SK-N-SH treated with all-trans-retinoic acid at 6 μM for 48 hours (cell line): ENCODE measurements around the gene DNAH3.

Experiments
- ATAC-seq: fragments of 200-7000 bp; cut with Tn5 transposase; 3 replicates; pipeline ENCODE4 v1.9.1; 2020; ENCODE audit warnings: mild to moderate bottlenecking, moderate library complexity
- ARNTL ChIP-seq: fragments of 450-650 bp; formaldehyde crosslinking; IDR thresholded peaks from 2 replicates; pipeline ENCODE4 v1.5.0; 2020; ENCODE audit warnings: low read depth, mild to moderate bottlenecking, moderate library complexity, borderline replicate concordance
- BACH2 ChIP-seq: fragments of 250-450 bp; sonication (Bioruptor Pico); IDR thresholded peaks from 2 replicates; pipeline ENCODE4 v1.9.0; 2021; ENCODE audit warnings: mild to moderate bottlenecking, borderline replicate concordance
- CREB5 ChIP-seq: fragments of 250-450 bp; sonication (Bioruptor Pico); IDR thresholded peaks from 2 replicates; pipeline ENCODE4 v1.5.1; 2020; ENCODE audit warnings: low read depth, mild to moderate bottlenecking, moderate library complexity
- CSDC2 ChIP-seq: fragments of 250-450 bp; sonication (Bioruptor Pico); IDR thresholded peaks from 2 replicates; pipeline ENCODE4 v1.5.0; 2020; ENCODE audit warnings: mild to moderate bottlenecking, moderate library complexity
- CSRNP3 ChIP-seq: fragments of 250-450 bp; sonication (Bioruptor Pico); IDR thresholded peaks from 2 replicates; pipeline ENCODE4 v1.5.1; 2021; ENCODE audit warnings: mild to moderate bottlenecking, moderate library complexity
- ESRRG ChIP-seq: fragments of 250-450 bp; sonication (Bioruptor Pico); IDR thresholded peaks from 2 replicates; pipeline ENCODE4 v1.6.1; 2021; ENCODE audit warnings: mild to moderate bottlenecking
- GLIS3 ChIP-seq: fragments of 250-450 bp; sonication (Bioruptor Pico); IDR thresholded peaks from 2 replicates; pipeline ENCODE4 v1.5.0; 2020; ENCODE audit warnings: mild to moderate bottlenecking, moderate library complexity
- ISL1 ChIP-seq: fragments of 250-450 bp; sonication (Bioruptor Pico); IDR thresholded peaks from 2 replicates; pipeline ENCODE4 v2.1.2; 2022; ENCODE audit warnings: mild to moderate bottlenecking, moderate library complexity
- OSR1 ChIP-seq: fragments of 250-450 bp; sonication (Bioruptor Pico); IDR thresholded peaks from 2 replicates; pipeline ENCODE4 v1.8.0; 2022; ENCODE audit warnings: moderate library complexity, mild to moderate bottlenecking, inconsistent platforms
- PATZ1 ChIP-seq: fragments of 250-450 bp; sonication (Bioruptor Pico); IDR thresholded peaks from 2 replicates; pipeline ENCODE4 v1.8.0; 2020; ENCODE audit warnings: mild to moderate bottlenecking, moderate library complexity, borderline replicate concordance
- POU6F1 ChIP-seq: fragments of 250-450 bp; sonication (Bioruptor Pico); IDR thresholded peaks from 2 replicates; pipeline ENCODE4 v1.8.0; 2021; ENCODE audit warnings: low read depth, mild to moderate bottlenecking, moderate library complexity, borderline replicate concordance
- PPARA ChIP-seq: fragments of 250-450 bp; sonication (Bioruptor Pico); IDR thresholded peaks from 2 replicates; pipeline ENCODE4 v1.5.0; 2020; ENCODE audit warnings: mild to moderate bottlenecking, borderline replicate concordance
- RARB ChIP-seq: fragments of 250-450 bp; sonication (Bioruptor Pico); IDR thresholded peaks from 2 replicates; pipeline ENCODE4 v1.8.0; 2021; ENCODE audit warnings: mild to moderate bottlenecking, moderate library complexity
- SNAI2 ChIP-seq: fragments of 250-450 bp; sonication (Bioruptor Pico); IDR thresholded peaks from 2 replicates; pipeline ENCODE4 v1.5.0; 2020; ENCODE audit warnings: mild to moderate bottlenecking, moderate library complexity
- TCF4 ChIP-seq: fragments of 250-450 bp; sonication (Bioruptor Pico); IDR thresholded peaks from 2 replicates; pipeline ENCODE4 v1.8.0; 2021; ENCODE audit warnings: mild to moderate bottlenecking, moderate library complexity, borderline replicate concordance
- TOX ChIP-seq: fragments of 250-450 bp; sonication (Bioruptor Pico); IDR thresholded peaks from 2 replicates; pipeline ENCODE4 v1.8.0; 2021; ENCODE audit warnings: mild to moderate bottlenecking, moderate library complexity, borderline replicate concordance
- ZC3H10 ChIP-seq: fragments of 250-450 bp; sonication (Bioruptor Pico); IDR thresholded peaks from 2 replicates; pipeline ENCODE4 v1.5.1; 2021; ENCODE audit warnings: mild to moderate bottlenecking, moderate library complexity
- ZFP3 ChIP-seq: fragments of 250-450 bp; sonication (Bioruptor Pico); IDR thresholded peaks from 2 replicates; pipeline ENCODE4 v1.5.0; 2020; ENCODE audit warnings: mild to moderate bottlenecking, moderate library complexity
- ZFP30 ChIP-seq: fragments of 450-650 bp; formaldehyde crosslinking; IDR thresholded peaks from 2 replicates; pipeline ENCODE4 v1.5.0; 2022; ENCODE audit warnings: mild to moderate bottlenecking, moderate library complexity
- ZNF565 ChIP-seq: fragments of 450-650 bp; formaldehyde crosslinking; conservative IDR thresholded peaks from 2 replicates; pipeline ENCODE4 v1.5.0; 2020; ENCODE audit warnings: low read depth, mild to moderate bottlenecking, moderate library complexity
- ZNF70 ChIP-seq: fragments of 450-650 bp; formaldehyde crosslinking; IDR thresholded peaks from 2 replicates; pipeline ENCODE4 v1.5.0; 2020; ENCODE audit warnings: mild to moderate bottlenecking, moderate library complexity
- ZNF8 ChIP-seq: fragments of 450-650 bp; formaldehyde crosslinking; IDR thresholded peaks from 2 replicates; pipeline ENCODE4 v1.5.0; 2020; ENCODE audit warnings: mild to moderate bottlenecking, moderate library complexity

Gene DNAH3

GRCh38 chr16:21021316-21021715 lies 129.3 kb downstream of the DNAH3 start:
- no peak for ATAC-seq
- TF ChIP-seq ESRRG (CRISPR knock-in tag) (no peak), TOX (CRISPR knock-in tag) (no peak), CSDC2 (CRISPR knock-in tag) (no peak), PPARA (CRISPR knock-in tag) (no peak), ZFP30 (CRISPR knock-in tag) (no peak), ZNF70 (CRISPR knock-in tag) (no peak), BACH2 (CRISPR knock-in tag) (no peak), TCF4 (no peak), POU6F1 (CRISPR knock-in tag) (no peak), GLIS3 (CRISPR knock-in tag) (no peak), CSRNP3 (CRISPR knock-in tag) (no peak), ARNTL (CRISPR knock-in tag) (no peak), OSR1 (no peak), PATZ1 (CRISPR knock-in tag) (no peak), SNAI2 (CRISPR knock-in tag) (no peak), ZFP3 (CRISPR knock-in tag) (no peak), ISL1 (CRISPR knock-in tag) (no peak), ZNF565 (no peak), CREB5 (CRISPR knock-in tag) (no peak), ZNF8 (CRISPR knock-in tag) (no peak)

GRCh38 chr16:21009815-21010214 lies 140.8 kb downstream of the DNAH3 start:
- ATAC-seq: no peak
- no peak for TF ChIP-seq ZC3H10 (CRISPR knock-in tag)
- TF ChIP-seq CREB5 (CRISPR knock-in tag): no peak
- TF ChIP-seq RARB (CRISPR knock-in tag): no peak
- no peak for TF ChIP-seq ZNF565
- TF ChIP-seq GLIS3 (CRISPR knock-in tag): no peak
- TF ChIP-seq CSRNP3 (CRISPR knock-in tag): no peak
- no peak for TF ChIP-seq ARNTL (CRISPR knock-in tag)
- TF ChIP-seq POU6F1 (CRISPR knock-in tag): no peak
- no peak for TF ChIP-seq PPARA (CRISPR knock-in tag)
- TF ChIP-seq TOX (CRISPR knock-in tag): no peak
- TF ChIP-seq, all 23 proteins: peak for 0
